GM12872 (cell line): ENCODE results near the gene RUSC2.

Experiments used
- TF ChIP-seq, protein P1 (sequence below): IDR thresholded peaks from 3 replicates; pipeline ENCODE4 v1.5.1; 2011; ENCODE audit warnings: low read depth, mild to moderate bottlenecking, low read length, moderate library complexity; ENCODE audit not compliant: insufficient read depth

The RUSC2 gene

DNA sequence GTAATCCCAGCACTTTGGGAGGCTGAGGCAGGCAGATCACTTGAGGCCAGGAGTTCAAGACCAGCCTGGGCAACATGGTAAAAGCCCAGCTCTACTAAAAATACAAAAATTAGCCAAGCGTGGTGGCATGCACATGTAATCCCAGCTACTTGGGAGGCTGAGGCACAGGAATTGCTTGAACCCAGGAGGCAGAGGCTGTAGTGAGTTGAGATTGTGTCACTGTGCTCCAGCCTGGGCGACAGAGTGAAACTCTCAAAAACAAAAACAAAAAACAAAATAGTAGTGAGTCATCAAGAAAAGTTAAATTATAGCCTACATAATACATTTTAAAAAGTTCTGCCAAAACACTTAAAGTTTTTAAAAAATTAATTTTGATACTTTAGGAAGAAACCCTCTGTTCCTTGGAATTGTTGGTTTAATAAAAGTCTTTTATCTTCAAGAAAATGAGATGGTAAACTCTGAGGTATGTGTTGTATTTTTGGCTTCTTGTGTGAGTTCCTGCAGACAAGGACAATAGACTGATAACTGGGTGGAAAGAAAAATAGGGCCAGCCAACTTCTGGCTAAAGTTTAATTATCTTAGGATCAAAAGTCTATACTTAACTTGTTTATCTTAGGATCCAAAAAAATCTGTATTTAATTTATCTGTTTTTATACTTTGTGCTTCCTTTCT lies 9.3 kb downstream of the RUSC2 start:
- TF ChIP-seq, protein P1, sequence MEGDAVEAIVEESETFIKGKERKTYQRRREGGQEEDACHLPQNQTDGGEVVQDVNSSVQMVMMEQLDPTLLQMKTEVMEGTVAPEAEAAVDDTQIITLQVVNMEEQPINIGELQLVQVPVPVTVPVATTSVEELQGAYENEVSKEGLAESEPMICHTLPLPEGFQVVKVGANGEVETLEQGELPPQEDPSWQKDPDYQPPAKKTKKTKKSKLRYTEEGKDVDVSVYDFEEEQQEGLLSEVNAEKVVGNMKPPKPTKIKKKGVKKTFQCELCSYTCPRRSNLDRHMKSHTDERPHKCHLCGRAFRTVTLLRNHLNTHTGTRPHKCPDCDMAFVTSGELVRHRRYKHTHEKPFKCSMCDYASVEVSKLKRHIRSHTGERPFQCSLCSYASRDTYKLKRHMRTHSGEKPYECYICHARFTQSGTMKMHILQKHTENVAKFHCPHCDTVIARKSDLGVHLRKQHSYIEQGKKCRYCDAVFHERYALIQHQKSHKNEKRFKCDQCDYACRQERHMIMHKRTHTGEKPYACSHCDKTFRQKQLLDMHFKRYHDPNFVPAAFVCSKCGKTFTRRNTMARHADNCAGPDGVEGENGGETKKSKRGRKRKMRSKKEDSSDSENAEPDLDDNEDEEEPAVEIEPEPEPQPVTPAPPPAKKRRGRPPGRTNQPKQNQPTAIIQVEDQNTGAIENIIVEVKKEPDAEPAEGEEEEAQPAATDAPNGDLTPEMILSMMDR = no peak

DNA sequence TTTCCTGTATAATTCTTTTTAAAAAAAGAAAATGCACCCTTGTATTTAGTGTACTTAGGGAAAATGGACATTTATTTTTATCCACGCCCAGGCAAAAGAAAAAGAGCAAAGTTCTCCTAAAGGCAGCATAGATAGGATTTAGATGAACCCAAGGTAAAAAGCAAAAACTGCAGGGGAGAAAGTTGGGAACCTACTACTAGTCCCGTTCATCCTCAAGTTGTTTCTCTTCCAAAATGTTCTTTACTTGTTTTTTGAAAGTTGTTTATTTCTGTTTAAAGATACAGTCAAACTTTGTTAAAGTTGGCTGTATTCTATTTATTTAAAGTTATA lies 9.8 kb downstream of the RUSC2 start:
- TF ChIP-seq, protein P1 = no peak

DNA sequence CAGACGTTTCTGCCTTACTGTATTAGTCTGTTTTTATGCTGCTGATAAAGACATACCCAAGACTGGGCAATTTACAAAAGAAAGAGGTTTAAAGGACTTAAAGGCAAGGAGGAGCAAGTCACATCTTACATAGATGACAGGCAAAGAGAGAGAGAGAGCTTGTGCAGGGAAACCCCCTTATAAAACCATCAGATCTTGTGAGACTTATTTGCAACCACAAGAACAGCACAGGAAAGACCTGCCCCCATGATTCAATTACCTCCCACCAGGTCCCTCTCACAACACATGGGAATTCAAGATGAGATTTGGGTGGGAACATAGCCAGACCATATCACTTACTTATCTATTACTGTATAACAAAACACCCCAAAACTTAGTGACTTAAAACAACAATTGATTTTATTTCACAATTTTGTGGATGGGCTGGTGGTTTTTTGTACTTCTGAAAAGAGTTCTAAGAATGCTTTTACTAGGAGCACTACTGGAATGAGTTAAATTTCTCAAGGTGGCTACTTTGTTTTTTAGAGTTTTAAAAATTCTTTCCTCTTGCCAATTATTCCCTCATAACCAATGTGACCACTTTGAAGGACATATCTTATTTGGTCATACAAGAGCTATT lies 10.3 kb downstream of the RUSC2 start:
- TF ChIP-seq, protein P1 = no peak

DNA sequence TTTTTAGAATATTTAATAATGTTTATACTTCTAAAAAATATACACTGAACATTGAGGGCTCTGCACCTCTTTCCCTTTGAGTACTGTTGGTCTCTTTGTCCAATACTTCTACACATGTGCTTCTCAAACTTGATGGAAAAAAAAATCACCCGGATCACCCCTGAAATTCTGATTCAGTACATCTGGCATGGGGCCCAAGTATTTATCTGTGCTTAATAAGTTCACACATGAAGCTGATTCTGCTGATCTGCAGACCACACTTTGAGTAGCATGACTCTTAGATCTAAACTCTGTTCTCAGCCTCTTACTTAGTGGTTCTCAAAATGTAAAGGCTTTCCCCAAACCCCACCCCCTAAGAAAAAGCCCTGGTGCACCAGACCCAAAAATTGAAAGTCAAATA lies 12.0 kb downstream of the RUSC2 start:
- TF ChIP-seq, protein P1 = no peak

DNA sequence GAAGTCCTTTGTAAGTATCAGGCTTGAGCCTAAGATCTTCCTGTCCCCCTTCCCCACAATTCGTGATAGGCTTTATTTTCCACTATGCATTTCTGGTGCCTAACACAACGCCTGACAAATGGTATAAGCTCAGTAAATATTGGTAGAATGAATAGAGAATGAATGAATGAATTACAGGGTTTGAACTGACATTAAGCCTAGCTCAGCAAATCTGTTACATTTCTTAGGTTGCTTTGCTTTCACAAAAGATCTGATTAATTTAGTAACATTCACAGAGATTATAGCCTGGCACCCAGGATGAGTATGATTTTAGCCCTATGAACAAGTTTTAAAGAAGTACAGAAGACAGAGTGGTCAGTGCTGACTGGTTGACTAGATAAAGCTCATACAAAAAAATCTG lies 16.4 kb downstream of the RUSC2 start:
- TF ChIP-seq, protein P1 = no peak

DNA sequence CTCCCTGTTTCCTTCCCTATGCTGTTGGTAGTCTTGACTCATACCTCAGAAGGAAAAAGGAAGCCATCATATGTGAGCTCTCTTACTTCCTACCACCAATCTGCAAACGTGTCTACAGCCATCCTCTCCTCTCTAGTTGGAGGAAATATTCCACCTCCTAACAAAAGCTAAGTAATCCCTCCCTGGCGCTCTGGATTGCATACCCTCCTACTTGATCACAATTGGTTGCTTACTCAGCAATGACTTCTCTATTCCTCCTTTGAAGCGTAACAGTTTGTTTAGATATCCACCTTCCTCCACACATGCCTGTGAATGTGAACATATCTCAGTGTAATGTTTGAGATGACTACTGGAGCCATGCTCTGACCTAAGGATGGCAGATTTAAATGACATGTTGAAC lies 18.2 kb downstream of the RUSC2 start:
- TF ChIP-seq, protein P1 = no peak

DNA sequence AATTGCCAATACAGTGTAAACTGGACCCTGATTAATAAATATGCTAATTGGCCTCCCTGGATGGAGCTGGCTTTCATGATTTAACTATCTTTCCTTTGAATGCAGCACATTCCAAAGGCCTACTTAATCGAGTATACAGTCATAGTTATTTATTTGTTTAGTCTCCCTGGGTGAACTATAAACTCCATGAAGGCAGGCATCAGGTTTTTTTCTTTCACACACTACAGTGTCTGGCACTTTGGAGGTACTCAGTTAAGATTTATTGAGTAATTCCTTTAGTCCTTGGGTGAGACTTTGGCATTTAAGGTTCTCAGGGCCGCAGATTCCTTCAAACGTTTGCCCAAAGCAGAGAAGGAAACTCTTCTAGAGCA lies 20.5 kb downstream of the RUSC2 start:
- TF ChIP-seq, protein P1 = no peak
